ENCODE data around the gene DNAH1. TPM values are rescaled to one million over a fixed set of nuclear protein-coding genes. Genes with fewer than 3 reads are reported as not detected.
"Not testable (repeated sequence)": the region's sequence is repeated elsewhere in the genome, so short reads cannot be mapped to it uniquely, and the experiment has no call there.

DNAH1 gene
- total and polyA plus RNA-seq, 2 experiments from 2014 or later: 0.81 to 3.6 TPM

- TF ChIP-seq CTCF (IDR thresholded peaks at IDR 0.05; ENCODE audit: low read depth, low read length): no peak
- peak overlapping the region; percentile 87 for H3K27ac ChIP-seq
- DNase-seq (ENCODE audit: low read depth in 1 of 2, low spot score in 1 of 2): no peak
- no peaks in the 10 kb centered on the region for H3K27me3 ChIP-seq
- H3K9me3 ChIP-seq (ENCODE audit: low read depth): no peaks in the 10 kb centered on the region
- H3K36me3 ChIP-seq: no peaks in the 10 kb centered on the region
- no peak overlapping the region for H3K4me3 ChIP-seq
- H3K4me1 ChIP-seq (ENCODE audit: low read depth): peaks cover 10% of the 10 kb centered on the region
Measured at GRCh38 chr3:52281981-52282801, 33.9 kb upstream of the DNAH1 start.

DNA sequence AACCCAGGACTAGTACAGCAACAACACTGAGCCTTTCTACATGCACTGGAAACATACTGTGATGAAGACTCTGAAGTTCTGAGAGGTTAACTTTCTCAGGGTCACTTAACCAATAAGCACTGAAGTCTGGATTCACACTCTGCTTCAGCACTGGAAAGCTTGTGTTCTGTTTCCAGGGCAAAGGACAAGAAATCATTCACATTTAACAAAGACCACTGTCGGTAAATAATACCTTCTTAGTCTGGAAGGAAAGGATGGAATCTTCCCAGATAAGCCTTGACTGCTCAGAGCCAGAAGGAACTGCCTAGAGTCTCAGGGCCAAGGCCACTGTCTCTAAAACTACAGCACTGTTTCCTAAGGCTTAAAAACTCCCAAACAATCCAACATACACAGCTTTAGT, 32.8 kb upstream of the DNAH1 start:
- Histone ChIP-seq H3K27me3 (no peaks in the 10 kb centered on the region), H3K36me3 (no peaks in the 10 kb centered on the region), H3K27ac (peak overlapping the region; percentile 87), H3K4me1 (ENCODE audit: low read depth) (peaks cover 10% of the 10 kb centered on the region), H3K9me3 (ENCODE audit: low read depth) (no peaks in the 10 kb centered on the region), H3K4me3 (no peak overlapping the region)
- DNase-seq (ENCODE audit: low read depth in 1 of 2, low spot score in 1 of 2): no peak
- TF ChIP-seq CTCF (IDR thresholded peaks at IDR 0.05; ENCODE audit: low read depth, low read length): no peak

DNA sequence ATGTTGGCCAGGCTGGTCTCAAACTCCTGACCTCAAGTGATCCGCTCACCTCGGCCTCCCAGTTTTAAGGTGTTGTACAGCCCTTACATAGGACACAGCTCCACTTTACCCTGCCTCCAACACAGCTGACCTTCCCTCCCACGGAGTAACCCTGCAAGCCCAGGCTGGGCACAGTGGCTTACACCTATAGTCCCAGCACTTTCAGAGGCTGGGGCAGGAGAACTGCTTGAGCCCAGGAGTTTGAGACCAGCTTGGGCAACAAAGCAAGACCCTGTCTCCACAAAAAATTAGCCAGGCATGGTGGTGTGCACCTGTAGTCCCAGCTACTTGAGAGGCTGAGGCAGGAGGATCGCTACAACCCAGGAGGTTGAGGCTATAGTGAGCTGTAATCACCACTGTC, 32.1 kb upstream of the DNAH1 start:
- not testable (repeated sequence) for H3K4me3 ChIP-seq; H3K27me3 ChIP-seq; H3K4me1 ChIP-seq (ENCODE audit: low read depth); H3K27ac ChIP-seq; H3K9me3 ChIP-seq (ENCODE audit: low read depth); H3K36me3 ChIP-seq; DNase-seq (ENCODE audit: low read depth in 1 of 2, low spot score in 1 of 2)

GRCh38 chr3:52286777-52287110, 29.4 kb upstream of the DNAH1 start:
- no peaks in the 10 kb centered on the region for H3K36me3 ChIP-seq
- H3K9me3 ChIP-seq (ENCODE audit: low read depth): no peaks in the 10 kb centered on the region
- H3K27ac ChIP-seq: peak overlapping the region; percentile 99
- no peaks in the 10 kb centered on the region for H3K27me3 ChIP-seq
- H3K4me3 ChIP-seq: peak overlapping the region; percentile 65
- peak in 1 of 2 donors; percentile 84 for DNase-seq (ENCODE audit: low read depth in 1 of 2, low spot score in 1 of 2)
- no peak for TF ChIP-seq CTCF (IDR thresholded peaks at IDR 0.05; ENCODE audit: low read depth, low read length)
- peaks cover 6% of the 10 kb centered on the region for H3K4me1 ChIP-seq (ENCODE audit: low read depth)

DNA sequence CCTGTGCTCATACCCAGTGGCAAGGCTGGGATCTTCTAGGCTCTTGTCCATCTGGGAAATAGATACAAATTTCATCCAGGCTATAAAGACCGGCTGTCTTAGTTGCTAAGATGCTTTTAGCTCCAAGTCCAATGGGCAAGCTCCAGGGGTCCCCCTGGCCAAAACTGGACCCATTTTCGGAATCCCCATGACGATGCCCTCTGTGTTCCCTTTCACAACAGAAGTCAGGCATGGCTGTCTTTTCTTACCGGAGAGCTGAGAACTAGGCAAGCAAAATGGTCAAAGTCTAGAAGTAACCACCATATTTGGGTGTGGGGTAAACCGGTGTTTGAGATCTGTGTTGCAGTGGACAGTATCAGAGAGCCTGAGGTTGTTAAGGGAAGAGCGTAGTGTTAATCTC, 27.4 kb upstream of the DNAH1 start:
- no peaks in the 10 kb centered on the region for H3K9me3 ChIP-seq (ENCODE audit: low read depth)
- no peaks in the 10 kb centered on the region for H3K36me3 ChIP-seq
- TF ChIP-seq CTCF (IDR thresholded peaks at IDR 0.05; ENCODE audit: low read depth, low read length): no peak
- no peak for DNase-seq (ENCODE audit: low read depth in 1 of 2, low spot score in 1 of 2)
- no peaks in the 10 kb centered on the region for H3K4me1 ChIP-seq (ENCODE audit: low read depth)
- H3K4me3 ChIP-seq: peak overlapping the region; percentile 65
- no peak overlapping the region for H3K27ac ChIP-seq
- H3K27me3 ChIP-seq: no peaks in the 10 kb centered on the region

DNA sequence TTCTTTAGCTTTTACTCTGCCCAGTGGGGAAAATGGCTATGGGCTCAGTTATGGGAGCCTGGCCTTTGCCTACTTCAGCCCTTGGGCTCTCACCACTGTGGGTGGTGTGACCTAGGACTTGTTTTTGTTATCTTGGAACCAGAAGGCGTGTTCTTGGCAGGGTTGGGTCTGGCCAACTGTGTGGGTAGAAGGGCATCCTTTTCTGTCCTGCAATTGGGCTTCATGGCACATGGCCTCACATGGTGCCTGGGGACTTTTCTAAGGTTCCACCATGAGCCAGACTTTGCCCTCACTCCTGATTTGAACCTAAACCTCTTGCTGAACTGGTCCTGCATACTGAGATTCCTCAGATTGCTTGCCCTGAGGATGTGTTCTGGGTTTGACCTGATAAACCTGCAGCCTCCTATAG, 26.8 kb upstream of the DNAH1 start:
- no peak for TF ChIP-seq CTCF (IDR thresholded peaks at IDR 0.05; ENCODE audit: low read depth, low read length)
- no peak overlapping the region for H3K27ac ChIP-seq
- no peak overlapping the region for H3K4me3 ChIP-seq
- no peaks in the 10 kb centered on the region for H3K27me3 ChIP-seq
- no peaks in the 10 kb centered on the region for H3K36me3 ChIP-seq
- no peak for DNase-seq (ENCODE audit: low read depth in 1 of 2, low spot score in 1 of 2)
- no peaks in the 10 kb centered on the region for H3K9me3 ChIP-seq (ENCODE audit: low read depth)
- H3K4me1 ChIP-seq (ENCODE audit: low read depth): no peaks in the 10 kb centered on the region
